Transverse colon (tissue), 3 donors: ENCODE measurements around the gene ZNF784.

Experiments used
- EP300 ChIP-seq: sonication (generic); formaldehyde crosslinking; IDR thresholded peaks from one replicate; pipeline ENCODE4 v1.6.1; 2017; ENCODE audit warnings: antibody characterized with exemption, low read depth
- POLR2A ChIP-seq: fragments of 450-650 bp; IDR thresholded peaks from one replicate; pipeline ENCODE4 v1.6.1; 2016; ENCODE audit warnings: antibody characterized with exemption, mild to moderate bottlenecking, moderate library complexity
- TF ChIP-seq, protein P1 (sequence below), 5 experiments: fragments of 200-600 bp in 3 of 5; fragments of 450-650 bp in 2 of 5; sonication (generic) in 3 of 5; IDR thresholded peaks; 1 replicate in 2 of 5; 2 replicates in 3 of 5; pipeline ENCODE4 v1.5.1; 2016 to 2017; ENCODE audit warnings: antibody characterized with exemption in 5 of 5, inconsistent platforms in 3 of 5, mild to moderate bottlenecking in 2 of 5, moderate library complexity in 1 of 5

DNA sequence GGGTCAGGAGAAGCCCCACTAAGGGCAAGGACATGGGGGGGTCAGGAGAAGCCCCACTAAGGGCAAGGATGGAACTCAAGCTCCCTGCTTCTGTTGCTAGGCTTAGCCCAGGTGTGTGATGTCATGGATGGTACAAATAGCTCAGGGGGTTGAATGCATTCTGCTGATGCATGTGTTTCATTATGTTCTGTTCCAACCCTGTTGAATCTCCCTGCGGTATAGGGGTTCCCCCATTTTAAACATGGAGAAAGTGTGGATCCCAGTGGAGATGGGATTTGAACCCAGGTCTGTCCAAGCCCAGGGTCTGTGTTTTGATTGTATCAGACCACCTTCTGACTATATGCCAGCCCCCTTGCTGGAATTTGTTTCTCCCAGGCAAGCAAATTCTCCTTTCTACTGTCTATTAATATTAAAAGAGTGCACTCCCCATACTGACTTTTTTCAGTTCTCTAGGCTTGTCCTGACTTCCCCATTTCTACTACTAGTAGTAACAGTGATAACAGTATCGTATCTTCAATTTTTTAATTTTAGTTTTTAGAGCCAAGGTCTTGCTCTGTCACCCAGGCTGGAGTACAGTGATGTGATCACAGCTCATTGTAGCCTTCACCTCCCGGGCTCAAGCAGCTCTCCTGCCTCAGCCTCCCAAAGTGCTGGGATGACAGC, 12.3 kb downstream of the ZNF784 start:
- no peak for TF ChIP-seq EP300
- TF ChIP-seq, protein P1, sequence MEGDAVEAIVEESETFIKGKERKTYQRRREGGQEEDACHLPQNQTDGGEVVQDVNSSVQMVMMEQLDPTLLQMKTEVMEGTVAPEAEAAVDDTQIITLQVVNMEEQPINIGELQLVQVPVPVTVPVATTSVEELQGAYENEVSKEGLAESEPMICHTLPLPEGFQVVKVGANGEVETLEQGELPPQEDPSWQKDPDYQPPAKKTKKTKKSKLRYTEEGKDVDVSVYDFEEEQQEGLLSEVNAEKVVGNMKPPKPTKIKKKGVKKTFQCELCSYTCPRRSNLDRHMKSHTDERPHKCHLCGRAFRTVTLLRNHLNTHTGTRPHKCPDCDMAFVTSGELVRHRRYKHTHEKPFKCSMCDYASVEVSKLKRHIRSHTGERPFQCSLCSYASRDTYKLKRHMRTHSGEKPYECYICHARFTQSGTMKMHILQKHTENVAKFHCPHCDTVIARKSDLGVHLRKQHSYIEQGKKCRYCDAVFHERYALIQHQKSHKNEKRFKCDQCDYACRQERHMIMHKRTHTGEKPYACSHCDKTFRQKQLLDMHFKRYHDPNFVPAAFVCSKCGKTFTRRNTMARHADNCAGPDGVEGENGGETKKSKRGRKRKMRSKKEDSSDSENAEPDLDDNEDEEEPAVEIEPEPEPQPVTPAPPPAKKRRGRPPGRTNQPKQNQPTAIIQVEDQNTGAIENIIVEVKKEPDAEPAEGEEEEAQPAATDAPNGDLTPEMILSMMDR (IDR thresholded peaks at IDR 0.05), result no peak
- no peak for TF ChIP-seq POLR2A
